ENCODE results near the gene CLCA2.

- TF ChIP-seq REST (IDR thresholded peaks at IDR 0.05; ENCODE audit: unreplicated experiment): no peak
- no peak for TF ChIP-seq CTCF (conservative IDR thresholded peaks at IDR 0.05; ENCODE audit: low read depth in 2 of 2)
These were observed 81.1 kb downstream of the CLCA2 start for GRCh38 chr1:86504895-86505563.

All from GM23338 (cell line).